MM.1S (cell line): Measurements from ENCODE around the gene ATG14.

Experiments used
- CTCF ChIP-seq: fragments of 300-600 bp; sonication (generic); IDR thresholded peaks from 2 replicates; pipeline ENCODE4 v1.5.1; 2016; ENCODE audit warnings: antibody characterized with exemption, low read length, mixed read lengths
- EZH2 ChIP-seq: fragments of 300-600 bp; sonication (generic); optimal IDR thresholded peaks from 2 replicates; pipeline ENCODE3; 2017; ENCODE audit warnings: low read depth, mild to moderate bottlenecking, antibody characterized with exemption, low read length, mixed read lengths
- EZH2phosphoT487 ChIP-seq: fragments of 300-600 bp; sonication (generic); IDR thresholded peaks from 2 replicates; pipeline ENCODE4 v1.6.1; 2018; ENCODE audit warnings: antibody characterized with exemption, low read length

GRCh38 chr14:55347040-55347439 is 64.6 kb downstream of the ATG14 start:
- no peak for TF ChIP-seq EZH2phosphoT487
- TF ChIP-seq CTCF, result no peak
- TF ChIP-seq EZH2, result no peak
